ENCODE measurements around the gene ZXDC. TPM values are rescaled to one million over a fixed set of nuclear protein-coding genes. Genes with fewer than 3 reads are reported as not detected.

ZXDC gene
- total RNA-seq, 1 donor from 2014 or later = 25.4 TPM

- Mint-ChIP-seq H3K4me3 (ENCODE audit: unreplicated experiment) (no peak overlapping the region), H3K36me3 (ENCODE audit: low read depth, unreplicated experiment) (no peaks in the 10 kb centered on the region), H3K27ac (ENCODE audit: unreplicated experiment) (no peak overlapping the region), H3K27me3 (ENCODE audit: unreplicated experiment) (peaks cover 9% of the 10 kb centered on the region), H3K9me3 (ENCODE audit: unreplicated experiment) (no peaks in the 10 kb centered on the region), H3K4me1 (ENCODE audit: unreplicated experiment) (peaks cover 2% of the 10 kb centered on the region)
- no peak for DNase-seq (ENCODE audit: low spot score)
- TF ChIP-seq CTCF (IDR thresholded peaks at IDR 0.05; ENCODE audit: unreplicated experiment) = no peak
Observed at GRCh38 chr3:126494970-126495230, 19.2 kb upstream of the ZXDC start.

GRCh38 chr3:126494204-126494969, 18.7 kb upstream of the ZXDC start:
- Mint-ChIP-seq H3K36me3 (ENCODE audit: low read depth, unreplicated experiment) (no peaks in the 10 kb centered on the region), H3K4me3 (ENCODE audit: unreplicated experiment) (no peak overlapping the region), H3K4me1 (ENCODE audit: unreplicated experiment) (peaks cover 4% of the 10 kb centered on the region), H3K27ac (ENCODE audit: unreplicated experiment) (no peak overlapping the region), H3K9me3 (ENCODE audit: unreplicated experiment) (no peaks in the 10 kb centered on the region), H3K27me3 (ENCODE audit: unreplicated experiment) (peaks cover 10% of the 10 kb centered on the region)
- TF ChIP-seq CTCF (IDR thresholded peaks at IDR 0.05; ENCODE audit: unreplicated experiment) = no peak
- DNase-seq (ENCODE audit: low spot score) = no peak

- Mint-ChIP-seq H3K4me3 (ENCODE audit: unreplicated experiment) (no peak overlapping the region), H3K27ac (ENCODE audit: unreplicated experiment) (no peak overlapping the region), H3K4me1 (ENCODE audit: unreplicated experiment) (peaks cover 4% of the 10 kb centered on the region), H3K9me3 (ENCODE audit: unreplicated experiment) (no peaks in the 10 kb centered on the region), H3K27me3 (ENCODE audit: unreplicated experiment) (peaks cover 10% of the 10 kb centered on the region), H3K36me3 (ENCODE audit: low read depth, unreplicated experiment) (no peaks in the 10 kb centered on the region)
- TF ChIP-seq CTCF (IDR thresholded peaks at IDR 0.05; ENCODE audit: unreplicated experiment) = no peak
- no peak for DNase-seq (ENCODE audit: low spot score)
Observed at GRCh38 chr3:126493739-126494138, 18.0 kb upstream of the ZXDC start.

DNA sequence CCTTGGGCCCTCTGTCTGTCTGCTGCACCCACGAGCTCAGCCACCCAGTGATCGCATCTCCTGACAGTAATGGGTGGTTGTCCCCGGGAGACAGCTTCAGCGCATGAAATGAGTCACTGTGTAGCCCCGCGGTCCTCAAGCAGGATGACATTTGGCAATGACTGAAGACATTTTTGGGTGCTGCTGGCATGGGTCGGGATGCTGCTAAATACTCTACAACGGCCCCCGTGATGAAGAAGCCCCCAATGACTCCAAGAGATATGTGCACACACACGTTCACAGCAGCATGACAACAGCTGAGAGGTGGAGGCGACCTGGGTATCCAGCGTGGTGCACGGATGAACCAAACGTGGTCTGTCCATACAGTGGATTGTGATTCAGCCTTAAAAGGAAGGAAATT, 17.4 kb upstream of the ZXDC start:
- H3K4me1 Mint-ChIP-seq (ENCODE audit: unreplicated experiment) = peaks cover 4% of the 10 kb centered on the region
- no peak for TF ChIP-seq CTCF (IDR thresholded peaks at IDR 0.05; ENCODE audit: unreplicated experiment)
- no peaks in the 10 kb centered on the region for H3K36me3 Mint-ChIP-seq (ENCODE audit: low read depth, unreplicated experiment)
- no peak overlapping the region for H3K27ac Mint-ChIP-seq (ENCODE audit: unreplicated experiment)
- no peak overlapping the region for H3K4me3 Mint-ChIP-seq (ENCODE audit: unreplicated experiment)
- no peaks in the 10 kb centered on the region for H3K9me3 Mint-ChIP-seq (ENCODE audit: unreplicated experiment)
- H3K27me3 Mint-ChIP-seq (ENCODE audit: unreplicated experiment) = peaks cover 10% of the 10 kb centered on the region
- DNase-seq (ENCODE audit: low spot score) = no peak

DNA sequence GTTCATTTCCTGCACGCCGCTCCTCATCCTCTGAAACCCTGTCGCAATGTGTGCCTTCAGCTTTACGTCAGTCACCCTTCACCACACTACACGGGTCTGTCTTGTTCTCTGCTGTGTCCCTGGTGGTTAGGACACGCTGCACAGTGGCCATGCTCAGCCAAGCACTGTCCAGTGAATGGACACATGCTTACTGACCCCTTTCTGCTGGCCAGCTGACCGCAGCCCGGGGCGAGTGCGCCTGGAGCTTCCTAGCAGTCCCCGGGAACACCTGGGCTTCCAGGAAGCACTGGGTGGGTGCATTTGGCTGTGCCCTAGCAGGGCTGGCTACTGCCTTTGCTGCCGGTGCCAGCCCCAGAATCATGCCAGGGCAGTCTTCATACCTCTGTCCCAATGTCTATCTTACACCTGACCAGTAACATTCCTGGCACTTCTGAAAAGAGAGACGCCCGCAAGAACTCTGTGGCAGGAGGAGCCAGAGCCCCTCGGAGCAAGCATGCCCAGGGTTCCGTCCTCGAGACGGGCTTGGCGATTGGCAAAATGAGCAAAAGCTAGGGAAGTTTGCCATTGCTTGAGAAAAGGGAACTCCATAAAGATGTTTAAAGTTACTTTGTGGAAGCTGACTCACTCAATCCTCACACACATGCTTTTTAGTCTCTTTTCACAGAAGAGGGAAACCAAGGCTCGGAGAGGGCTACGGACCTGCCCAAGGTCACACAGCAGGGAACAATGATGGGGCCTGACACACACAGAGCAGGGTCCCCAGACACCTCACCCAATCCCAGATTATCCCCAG, 15.7 kb upstream of the ZXDC start:
- Mint-ChIP-seq H3K9me3 (ENCODE audit: unreplicated experiment) (no peaks in the 10 kb centered on the region), H3K4me1 (ENCODE audit: unreplicated experiment) (peaks cover 12% of the 10 kb centered on the region), H3K4me3 (ENCODE audit: unreplicated experiment) (no peak overlapping the region), H3K27ac (ENCODE audit: unreplicated experiment) (no peak overlapping the region), H3K27me3 (ENCODE audit: unreplicated experiment) (peaks cover 10% of the 10 kb centered on the region), H3K36me3 (ENCODE audit: low read depth, unreplicated experiment) (no peaks in the 10 kb centered on the region)
- no peak for TF ChIP-seq CTCF (IDR thresholded peaks at IDR 0.05; ENCODE audit: unreplicated experiment)
- no peak for DNase-seq (ENCODE audit: low spot score)
